ENCODE measurements around the gene IL27RA.
"Not testable (repeated sequence)": the region's sequence is repeated elsewhere in the genome, so short reads cannot be mapped to it uniquely, and the experiment has no call there.

The IL27RA gene

DNA sequence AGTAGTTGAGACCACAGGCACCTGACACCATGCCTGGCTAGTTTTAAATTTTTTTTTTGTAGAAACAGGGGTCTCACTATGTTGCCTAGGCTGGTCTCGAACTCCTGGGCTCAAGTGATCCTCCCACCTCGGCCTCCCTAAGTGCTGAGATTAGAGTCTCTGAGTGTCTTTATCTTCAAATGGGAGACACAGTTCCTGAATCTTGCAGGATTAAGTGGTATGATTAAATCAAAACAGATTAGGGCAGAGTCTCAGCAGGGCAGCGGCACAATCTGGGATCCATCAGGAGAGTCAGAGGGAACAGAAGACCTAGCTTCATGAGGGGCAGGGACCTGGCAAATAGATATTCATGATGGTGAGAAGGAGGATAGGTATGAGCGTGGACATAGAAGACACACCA, 2.7 kb upstream of the IL27RA start:
- DNase-seq (ENCODE audit: low read depth, low spot score) = no peak

DNA sequence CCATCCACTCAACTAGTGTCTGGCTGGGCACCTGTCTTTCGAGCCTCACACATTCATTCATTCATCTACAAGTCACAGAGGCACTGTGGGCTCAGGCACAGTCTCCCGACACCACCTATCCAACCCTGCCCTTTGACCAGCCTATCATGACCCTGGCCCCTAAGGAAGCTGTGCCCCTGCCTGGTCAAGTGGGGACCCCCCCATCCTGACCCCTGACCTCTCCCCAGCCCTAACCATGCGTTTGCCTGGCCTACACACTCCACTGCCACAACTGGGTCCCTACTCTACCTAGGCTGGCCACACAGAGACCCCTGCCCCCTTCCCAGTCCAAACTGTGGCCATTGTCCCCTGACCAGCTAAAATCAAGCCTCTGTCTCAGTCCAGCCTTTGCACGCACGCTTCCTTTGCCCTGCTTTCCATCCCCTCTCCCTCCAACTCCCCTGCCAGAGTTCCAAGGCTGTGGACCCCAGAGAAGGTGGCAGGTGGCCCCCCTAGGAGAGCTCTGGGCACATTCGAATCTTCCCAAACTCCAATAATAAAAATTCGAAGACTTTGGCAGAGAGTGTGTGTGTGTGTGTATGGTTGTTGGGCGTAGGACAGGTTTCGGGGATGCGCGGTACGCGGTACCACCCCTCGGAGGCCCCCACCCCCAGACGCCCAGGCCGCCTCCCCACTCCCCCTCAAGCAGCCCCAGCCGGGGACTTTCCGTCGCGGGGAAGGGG, 404 bp upstream of the IL27RA start:
- no peak for DNase-seq (ENCODE audit: low read depth, low spot score)

DNA sequence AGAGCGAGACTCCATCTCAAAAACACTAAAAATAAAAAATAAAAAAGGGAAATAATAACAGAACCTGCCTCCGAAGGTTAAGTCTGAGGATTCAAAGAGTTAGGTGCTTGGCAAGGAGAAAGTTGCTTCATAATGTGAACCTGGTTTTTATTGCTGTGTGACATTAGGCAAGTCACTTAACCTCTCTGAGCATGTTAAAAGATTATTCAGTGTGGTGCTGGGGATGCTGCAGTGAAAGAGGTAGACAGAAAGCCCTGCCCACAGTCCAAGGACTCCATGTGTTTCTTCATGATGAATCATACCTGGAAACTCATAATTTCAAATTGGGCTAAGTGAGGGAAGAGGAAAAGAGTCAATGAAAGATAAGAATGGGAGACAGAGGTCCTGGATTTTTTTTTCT, 2.4 kb downstream of the IL27RA start:
- no peak for DNase-seq (ENCODE audit: low read depth, low spot score)

DNA sequence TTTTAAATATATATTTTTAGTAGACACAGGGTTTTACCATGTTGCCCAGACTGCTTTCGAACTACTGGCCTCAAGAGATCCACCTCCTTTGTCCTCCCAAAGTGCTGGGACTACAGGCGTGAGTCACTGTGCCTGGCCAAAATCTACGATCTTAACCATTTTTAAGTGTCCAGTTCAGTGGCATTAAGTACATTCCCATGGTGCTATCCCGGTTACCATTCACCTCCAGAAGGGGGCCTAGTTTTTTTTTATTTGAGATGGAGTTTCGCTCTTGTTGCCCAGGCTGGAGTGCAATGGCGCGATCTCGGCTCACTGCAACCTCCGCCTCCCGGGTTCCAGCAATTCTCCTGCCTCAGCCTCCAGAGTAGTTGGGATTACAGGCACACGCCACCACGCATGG, 3.6 kb downstream of the IL27RA start:
- not testable (repeated sequence) for DNase-seq (ENCODE audit: low read depth, low spot score)

DNA sequence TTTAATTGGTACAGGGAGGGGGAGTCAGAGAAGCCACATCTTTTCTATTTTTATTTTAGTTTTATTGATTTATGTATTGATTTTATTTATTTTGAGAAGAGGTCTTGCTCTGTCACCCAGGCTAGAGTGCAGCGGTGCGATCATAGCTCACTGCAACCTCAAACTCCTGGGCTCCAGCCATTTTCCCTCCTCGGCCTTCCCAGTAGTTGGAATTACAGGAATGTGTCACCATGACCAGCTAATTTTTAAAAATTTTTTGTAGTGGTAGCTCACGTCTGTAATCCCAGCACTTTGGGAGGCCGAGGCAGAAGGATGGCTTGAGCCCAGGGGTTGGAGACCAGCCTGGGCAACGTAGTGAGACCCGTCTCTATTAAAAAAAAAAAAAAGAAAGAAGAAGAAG, 4.1 kb downstream of the IL27RA start:
- no peak for DNase-seq (ENCODE audit: low read depth, low spot score)

DNA sequence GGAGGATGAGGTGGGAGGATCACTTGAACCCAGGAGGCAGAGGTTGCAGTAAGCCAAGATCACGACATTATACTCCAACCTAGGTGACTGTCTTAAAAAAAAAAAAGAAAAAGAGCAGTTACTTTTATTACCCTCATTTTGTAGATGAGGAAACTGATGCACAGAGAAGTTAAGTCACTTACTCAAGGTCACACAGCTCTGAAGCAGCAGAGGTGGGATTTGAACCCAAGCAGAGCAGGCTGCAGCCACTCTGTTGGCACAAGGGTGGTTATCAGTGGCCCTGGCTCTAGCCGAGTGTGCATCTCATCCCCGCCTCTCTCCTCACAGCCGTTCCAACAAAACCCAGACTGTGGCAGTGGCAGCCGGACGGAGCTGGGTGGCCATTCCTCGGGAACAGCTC, 7.6 kb downstream of the IL27RA start:
- DNase-seq (ENCODE audit: low read depth, low spot score) = no peak

DNA sequence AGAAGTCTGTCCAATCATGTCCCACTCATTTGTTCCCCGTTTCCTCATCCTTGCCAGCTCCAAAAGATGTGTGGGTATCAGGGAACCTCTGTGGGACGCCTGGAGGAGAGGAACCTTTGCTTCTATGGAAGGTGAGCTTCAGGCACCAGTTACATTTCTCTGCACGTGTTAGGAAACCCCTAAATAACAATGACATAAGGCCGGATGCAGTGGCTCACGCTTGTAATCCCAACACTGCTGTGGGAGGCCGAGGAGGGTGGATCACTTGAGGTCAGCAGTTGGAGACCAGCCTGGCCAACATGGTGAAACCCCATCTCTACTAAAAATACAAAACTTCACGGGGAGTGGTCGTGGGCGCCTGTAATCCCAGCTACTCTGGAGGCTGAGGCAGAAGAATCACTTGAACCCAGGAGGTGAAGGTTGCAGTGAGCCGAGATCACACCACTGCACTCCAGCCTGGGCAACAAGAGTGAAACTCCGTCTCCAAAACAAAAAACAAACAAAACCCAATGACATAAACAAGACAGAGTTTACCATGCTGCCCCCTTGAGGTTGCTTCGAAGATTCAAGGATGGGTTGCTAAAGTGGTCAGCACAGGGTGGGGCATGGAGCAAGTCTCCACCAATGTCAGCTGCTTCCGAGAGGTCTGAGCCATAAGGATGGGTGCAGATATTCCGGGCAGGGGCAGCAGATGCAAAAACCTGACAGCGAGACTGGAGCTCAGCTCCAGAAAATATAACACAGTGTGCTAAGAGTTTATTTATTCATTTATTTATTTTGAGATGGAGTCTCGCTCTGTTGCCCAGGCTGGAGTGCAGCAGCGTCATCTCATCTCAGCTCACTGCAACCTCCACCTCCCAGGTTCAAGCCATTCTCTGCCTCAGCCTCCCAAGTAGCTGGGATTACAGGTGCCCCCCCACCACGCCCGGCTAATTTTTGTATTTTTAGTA, 11.4 kb downstream of the IL27RA start:
- peak; percentile 67 for DNase-seq (ENCODE audit: low read depth, low spot score)

DNA sequence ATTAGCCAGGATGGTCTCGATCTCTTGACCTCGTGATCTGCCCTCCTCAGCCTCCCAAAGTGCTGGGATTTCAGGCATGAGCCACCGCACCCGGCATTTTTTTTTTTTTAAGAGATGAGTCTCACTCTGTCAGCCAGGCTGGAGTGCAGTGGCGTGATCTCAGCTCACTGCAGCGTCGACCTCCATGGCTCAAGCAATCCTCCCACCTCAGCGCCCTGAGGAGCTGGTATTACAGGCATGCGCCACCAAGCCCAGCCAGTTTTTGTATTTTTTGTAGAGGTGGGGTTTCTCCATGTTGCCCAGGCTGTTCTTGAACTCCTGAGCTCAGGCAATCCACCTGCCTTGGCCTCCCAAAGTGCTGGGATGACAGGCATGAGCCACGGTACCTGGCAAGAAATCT, 16.3 kb downstream of the IL27RA start:
- not testable (repeated sequence) for DNase-seq (ENCODE audit: low read depth, low spot score)

DNA sequence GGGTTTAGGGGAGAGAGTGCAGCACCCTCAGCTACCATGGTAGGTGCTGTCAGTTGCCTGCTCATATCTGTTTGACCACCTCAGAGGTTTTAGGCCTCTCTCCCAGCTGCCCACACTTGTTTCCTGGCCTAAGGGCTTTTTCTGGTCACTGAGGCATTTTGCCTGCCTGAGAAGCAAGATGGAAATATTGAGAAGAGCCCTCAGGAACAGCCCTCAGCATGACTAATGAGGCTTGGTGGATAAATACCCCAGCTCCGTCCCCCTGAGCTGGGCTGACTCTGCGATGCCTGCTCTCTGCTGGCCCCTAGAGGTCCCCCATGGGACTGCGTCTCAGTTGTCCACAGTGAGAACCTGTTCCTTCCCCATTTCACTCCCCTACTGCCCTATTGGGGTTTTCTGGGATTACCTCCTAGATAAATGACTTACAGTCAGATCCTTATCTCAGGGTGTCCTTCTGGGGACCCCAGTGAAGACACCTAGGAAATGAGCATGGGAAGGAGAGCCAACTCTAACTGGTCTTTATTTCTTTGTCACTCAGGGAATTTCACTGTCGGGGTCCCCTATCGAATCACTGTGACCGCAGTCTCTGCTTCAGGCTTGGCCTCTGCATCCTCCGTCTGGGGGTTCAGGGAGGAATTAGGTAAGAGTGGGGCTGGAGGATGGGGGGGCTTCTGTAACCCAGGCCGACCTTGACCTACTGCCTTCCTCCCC, 17.0 kb downstream of the IL27RA start:
- DNase-seq (ENCODE audit: low read depth, low spot score) = no peak

DNA sequence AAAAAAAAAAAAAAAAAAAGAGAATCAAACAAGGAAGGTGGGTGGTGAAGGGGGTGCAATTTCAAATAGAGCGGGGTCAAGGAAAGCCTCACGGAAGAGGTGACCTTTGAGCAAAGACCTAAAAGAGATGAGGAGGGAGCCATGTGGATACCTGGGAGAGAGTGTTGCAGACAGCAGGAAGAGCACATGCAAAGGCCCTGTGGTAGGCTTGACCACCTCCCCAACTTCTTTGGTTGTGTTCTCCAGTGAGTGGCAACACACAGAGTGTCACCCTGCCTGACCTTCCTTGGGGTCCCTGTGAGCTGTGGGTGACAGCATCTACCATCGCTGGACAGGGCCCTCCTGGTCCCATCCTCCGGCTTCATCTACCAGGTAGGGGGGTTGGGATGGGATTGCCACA, 18.9 kb downstream of the IL27RA start:
- no peak for DNase-seq (ENCODE audit: low read depth, low spot score)

DNA sequence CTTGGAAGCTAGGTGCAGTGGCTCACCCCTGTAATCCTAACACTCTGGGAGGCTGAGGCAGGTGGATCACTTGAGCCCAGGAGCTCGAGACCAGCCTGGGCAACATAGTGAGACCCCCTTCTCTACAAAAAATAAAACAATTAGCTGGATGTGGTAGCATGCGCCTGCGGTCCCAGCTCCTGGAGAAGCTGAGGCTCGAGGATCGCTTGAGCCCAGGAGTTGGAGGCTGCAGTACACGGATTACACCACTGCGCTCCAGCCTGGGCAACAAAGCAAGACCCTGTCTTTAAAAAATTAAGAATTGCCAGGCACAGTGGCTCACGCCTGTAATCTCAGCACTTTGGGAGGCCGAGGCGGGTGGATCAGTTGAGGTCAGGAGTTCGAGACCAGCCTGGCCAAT, 19.4 kb downstream of the IL27RA start:
- not testable (repeated sequence) for DNase-seq (ENCODE audit: low read depth, low spot score)

DNA sequence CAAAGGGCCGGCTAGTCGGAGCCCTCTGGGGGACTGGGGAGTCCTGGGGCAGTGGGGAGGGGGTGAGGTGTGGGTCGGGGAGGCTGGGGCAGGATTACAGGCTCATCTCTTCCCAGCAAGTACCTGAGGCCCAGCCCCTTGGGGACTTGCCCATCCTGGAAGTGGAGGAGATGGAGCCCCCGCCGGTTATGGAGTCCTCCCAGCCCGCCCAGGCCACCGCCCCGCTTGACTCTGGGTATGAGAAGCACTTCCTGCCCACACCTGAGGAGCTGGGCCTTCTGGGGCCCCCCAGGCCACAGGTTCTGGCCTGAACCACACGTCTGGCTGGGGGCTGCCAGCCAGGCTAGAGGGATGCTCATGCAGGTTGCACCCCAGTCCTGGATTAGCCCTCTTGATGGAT, 20.4 kb downstream of the IL27RA start:
- no peak for DNase-seq (ENCODE audit: low read depth, low spot score)

DNA sequence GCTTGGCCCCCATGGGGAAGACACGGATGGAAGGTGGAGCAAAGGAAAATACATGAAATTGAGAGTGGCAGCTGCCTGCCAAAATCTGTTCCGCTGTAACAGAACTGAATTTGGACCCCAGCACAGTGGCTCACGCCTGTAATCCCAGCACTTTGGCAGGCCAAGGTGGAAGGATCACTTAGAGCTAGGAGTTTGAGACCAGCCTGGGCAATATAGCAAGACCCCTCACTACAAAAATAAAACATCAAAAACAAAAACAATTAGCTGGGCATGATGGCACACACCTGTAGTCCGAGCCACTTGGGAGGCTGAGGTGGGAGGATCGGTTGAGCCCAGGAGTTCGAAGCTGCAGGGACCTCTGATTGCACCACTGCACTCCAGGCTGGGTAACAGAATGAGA, 20.9 kb downstream of the IL27RA start:
- no peak for DNase-seq (ENCODE audit: low read depth, low spot score)

DNA sequence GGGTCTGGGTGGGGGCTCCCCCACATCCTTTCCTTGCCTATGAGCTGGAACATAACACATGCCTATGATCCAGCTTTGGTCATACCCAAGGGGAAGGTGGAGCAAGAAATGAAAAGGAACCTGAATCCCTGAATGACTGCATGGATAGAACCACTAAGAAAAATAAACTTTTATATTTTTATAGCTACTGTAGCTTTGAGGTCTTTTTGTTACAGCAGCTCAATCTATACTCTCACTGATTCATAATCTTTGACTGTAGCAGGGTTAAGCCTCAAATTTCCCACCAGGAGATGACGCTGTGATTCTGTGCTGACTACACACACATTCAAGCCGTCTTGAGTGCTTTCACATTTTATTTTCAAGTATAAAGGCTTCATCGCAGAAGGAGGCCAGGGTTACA, 21.5 kb downstream of the IL27RA start:
- DNase-seq (ENCODE audit: low read depth, low spot score) = no peak

DNA sequence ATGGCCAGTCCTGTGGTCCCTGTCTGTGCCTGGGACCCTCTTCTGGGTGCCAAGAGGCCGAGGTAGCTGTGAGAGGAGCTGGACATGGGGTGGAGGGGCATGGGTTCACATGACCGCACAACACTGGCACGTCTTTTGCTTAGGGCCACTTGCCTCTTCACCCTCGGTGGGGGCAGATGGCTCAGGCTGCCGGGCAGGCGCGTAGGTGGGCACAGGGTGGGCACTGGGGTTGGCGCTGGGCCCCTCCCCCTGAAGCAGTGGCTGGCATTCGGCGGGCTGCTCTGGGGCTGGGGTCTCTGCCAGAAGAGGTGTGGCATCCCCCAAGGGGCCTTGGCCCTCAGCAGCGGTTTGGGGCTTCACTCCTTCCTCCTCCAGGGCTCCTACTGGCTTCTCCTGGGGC, 21.9 kb downstream of the IL27RA start:
- DNase-seq (ENCODE audit: low read depth, low spot score) = no peak

DNA sequence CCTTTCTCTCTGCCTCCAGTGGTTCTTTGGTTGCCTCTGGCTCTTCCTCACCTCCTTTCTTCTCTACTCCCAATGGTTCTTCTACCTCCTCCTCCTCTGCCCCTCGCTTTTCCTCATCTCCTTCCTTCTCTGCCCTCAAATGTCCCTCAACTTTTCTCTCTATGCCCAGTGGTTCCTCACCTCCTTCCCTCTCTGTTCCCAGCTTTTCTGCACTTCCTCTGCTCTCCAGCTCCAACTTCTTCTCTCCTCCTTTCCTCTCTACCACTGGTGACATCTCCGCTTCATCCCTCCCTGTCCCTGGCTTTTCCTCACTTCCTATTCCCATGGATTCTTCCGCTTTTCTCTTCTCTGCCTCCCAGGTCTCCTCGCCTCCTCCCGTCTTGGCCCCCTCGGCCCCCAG, 22.5 kb downstream of the IL27RA start:
- no peak for DNase-seq (ENCODE audit: low read depth, low spot score)

DNA sequence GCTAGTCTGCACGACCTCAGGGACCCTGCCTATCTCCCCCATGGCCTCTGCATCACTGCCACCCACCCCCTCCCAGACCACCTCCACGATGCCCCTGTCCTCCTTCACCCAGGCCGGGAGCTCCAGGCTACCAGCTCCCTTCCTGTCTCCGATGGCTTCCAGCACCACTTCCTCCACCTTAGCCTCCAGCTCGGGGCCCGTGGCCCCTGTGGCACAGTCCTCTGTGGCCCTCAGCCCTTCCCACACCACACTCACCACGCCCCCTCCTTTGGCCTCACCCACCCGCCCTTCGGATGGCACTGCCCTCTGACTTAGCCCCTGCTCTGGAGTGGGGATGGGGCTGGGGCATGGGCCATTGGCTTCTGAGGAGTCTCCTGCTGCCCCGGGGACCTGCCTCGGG, 23.2 kb downstream of the IL27RA start:
- no peak for DNase-seq (ENCODE audit: low read depth, low spot score)

DNA sequence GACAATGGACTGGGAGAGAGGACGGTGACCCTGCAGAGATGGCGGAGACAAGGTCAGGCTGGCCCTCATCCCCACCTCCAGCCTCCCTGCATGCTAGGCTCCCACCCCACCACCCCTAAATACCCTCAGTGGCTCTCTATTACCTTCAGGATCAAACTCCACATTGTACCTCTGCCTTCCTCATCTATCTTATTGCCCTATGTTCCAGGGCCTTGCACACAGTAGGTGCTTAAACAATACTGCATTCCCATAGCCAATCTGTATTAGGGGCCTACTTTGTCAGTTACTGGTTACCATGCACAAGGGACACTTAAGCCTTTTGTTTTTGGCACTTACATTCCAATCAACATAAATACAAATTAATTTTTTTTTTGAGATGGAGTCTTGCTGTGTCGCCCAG, 23.8 kb downstream of the IL27RA start:
- no peak for DNase-seq (ENCODE audit: low read depth, low spot score)

DNA sequence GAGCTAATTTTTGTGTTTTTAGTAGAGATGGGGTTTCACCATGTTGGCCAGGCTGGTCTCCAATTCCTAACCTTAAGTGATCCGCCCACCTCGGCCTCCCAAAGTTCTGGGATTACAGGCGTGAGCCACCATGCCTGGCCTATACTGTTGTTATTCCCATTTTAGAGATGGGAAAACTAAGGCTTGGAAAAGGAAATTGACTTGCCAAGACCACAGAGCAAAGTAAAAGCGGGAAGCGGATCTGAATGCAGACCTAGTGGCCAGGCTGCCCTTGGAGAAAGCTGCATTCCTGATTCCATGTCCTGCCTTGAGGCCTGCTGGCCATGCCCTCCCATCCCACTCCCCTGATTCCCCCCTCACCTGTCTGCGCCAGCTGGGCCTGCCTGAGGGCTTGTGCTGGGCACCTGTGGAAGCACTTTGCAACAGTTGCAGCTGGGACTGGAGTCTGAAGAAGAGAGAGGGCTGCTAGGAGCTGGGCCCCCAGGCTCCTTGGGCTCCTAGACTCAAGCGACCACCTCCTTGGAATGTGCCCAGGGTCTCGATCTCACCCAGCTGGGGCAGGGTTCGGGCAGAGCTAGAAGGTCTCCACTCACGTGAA, 24.6 kb downstream of the IL27RA start:
- DNase-seq (ENCODE audit: low read depth, low spot score) = no peak

DNA sequence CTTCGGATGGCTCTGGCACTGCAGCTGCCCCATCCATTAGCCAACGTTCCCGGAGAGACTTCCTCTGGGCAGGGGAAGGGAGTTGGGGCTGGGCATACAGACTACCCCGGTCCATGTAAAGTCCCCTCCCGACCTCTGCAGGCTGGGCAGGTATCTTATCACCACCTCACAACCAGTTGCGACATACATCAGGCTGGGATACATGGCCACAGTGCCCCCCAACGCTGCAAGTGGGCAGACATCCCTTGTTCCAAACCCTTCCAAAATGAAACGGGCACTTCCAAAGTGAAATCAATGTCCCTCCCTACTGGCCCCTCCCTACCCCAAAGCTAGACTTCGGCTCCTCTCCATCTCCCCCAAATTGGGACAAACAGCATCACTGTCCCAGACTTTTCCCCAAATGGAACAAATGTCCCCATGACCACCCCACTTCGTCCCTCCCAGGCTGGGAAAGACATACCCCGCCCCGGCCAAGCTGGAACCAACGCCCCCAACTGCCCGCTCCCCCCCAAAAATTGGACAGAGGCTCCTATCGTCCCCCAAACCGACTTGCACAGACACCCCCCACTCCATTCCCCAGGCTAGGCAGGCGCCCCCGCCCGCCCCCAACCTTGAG, 25.3 kb downstream of the IL27RA start:
- no peak for DNase-seq (ENCODE audit: low read depth, low spot score)

All from iPS DF 19.7 (cell line).